H4 (cell line): ENCODE data around the gene KPNA2. TPM values are rescaled to one million over a fixed set of nuclear protein-coding genes. Genes with fewer than 3 reads are reported as not detected.
"Not testable (repeated sequence)": the region's sequence is repeated elsewhere in the genome, so short reads cannot be mapped to it uniquely, and the experiment has no call there.

Experiments used
- DNase-seq: peaks from one replicate; pipeline ENCODE4 v3.0.0-alpha.2; 2015; ENCODE audit warnings: low spot score
- total RNA-seq: library from RNA; depleted of rRNA; stranded (reverse); fragments of >200 nt; shearing (Covaris generic); gene quantifications from 2 replicates; pipeline ENCODE4 v1.2.3, GENCODE V29; 2014

The KPNA2 gene
- total RNA-seq, 1 experiment from 2014 or later, result 483 TPM

DNA sequence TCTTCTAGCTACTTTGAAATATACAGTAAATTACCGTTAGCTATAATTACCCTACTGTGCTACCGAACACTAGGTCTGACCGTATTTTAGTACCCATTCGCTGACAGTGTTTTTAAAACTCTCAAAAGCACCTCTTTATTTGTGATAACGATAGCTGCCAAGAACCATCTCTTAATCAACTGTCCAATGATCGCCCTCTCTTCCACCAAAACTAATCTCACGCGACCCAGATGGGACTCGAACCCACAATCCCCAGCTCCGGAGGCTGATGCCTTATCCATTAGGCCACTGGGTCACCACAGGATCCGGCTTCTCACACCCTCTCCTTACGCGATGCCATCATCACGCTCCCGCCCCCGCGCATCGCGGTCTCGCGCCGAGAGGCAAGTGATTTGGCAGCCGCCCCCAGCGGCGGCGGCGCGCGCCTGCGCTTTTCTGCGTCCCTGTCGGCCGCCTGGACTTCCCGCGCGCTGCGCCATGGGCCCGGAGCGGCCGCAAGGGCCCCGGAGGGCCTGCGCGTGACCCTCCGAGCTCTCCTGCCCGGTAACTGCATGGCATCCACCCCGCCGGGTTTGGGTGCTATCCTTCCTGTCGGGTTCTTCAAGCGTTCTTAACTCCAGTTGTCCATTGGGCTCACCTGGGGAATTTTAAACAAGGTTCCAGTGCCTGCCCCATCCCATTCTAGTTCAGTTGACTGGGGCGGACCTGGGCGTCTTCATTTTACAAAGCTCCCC lies 15.7 kb upstream of the KPNA2 start:
- DNase-seq, result peak; percentile 95

- DNase-seq, result no peak
Measured at GRCh38 chr17:68020409-68020756, 15.2 kb upstream of the KPNA2 start.

- DNase-seq, result not testable (repeated sequence)
Measured at GRCh38 chr17:68020791-68021190, 14.7 kb upstream of the KPNA2 start.

DNA sequence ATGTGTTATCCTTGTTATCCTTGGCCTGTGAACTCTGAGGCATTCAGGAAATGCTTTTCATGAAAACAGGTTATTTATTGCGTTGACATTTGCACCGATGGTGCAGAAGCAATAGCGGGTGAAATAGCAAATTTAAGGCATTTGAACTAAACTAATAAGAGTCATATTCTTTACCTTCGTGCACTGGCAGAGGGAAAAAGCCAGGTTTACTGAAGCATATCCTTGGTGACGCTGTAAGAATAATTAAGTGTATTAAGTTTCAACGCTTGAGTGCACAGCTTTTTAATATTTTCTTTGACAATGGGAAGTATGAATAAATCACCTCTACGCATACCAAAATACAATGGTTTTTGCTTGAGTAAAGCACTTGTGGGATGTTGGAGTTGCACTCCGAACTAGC lies 13.6 kb upstream of the KPNA2 start:
- DNase-seq, result no peak

DNA sequence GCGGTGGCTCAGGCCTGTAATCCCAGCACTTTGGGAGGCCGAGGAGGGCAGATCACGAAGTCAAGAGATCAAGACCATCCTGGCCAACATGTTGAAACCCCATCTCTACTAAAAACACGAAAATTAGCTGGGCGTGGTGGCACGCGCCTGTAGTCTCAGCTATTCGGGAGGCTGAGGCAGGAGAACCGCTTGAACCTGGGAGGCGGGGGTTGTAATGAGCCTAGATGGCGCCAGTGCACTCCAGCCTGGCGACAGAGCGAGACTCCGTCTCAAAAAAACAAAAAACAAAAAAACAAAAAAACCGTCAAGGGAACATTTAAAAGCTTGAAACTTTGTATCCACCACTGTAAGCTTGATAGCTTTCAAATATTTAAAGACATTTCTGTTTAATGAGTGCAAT lies 13.0 kb upstream of the KPNA2 start:
- not testable (repeated sequence) for DNase-seq

DNA sequence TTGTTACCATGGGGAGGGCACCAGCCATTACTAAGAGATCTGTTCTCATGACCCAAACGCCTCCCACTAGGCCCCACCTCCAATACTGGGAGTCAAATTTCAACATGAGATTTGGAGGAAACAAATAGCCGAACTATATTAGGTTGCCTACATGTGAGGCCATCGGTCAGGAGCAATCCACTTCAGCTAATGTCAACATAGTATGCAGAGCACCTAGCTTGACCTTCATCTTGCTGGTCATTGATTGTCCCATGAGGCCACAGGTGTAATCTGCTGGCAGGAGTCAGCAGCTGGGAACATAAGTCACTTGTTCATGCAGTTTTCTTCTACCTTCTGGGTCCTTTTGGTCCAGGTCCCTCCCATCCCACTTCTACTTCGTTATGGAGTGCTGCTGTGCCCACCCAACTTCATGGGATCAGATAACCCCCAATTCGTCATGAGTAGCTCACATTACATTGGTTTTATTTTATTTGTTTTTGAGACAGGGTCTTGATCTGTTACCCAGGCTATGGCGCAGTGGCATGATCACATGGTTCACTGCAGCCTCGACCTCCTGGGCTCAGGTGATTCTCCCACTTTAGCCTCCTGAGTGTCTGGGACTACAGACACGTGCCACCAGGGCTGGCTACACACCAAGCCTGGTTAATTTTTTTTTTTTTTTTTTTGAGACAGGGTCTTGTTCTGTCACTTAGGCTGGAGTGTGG lies 5.9 kb upstream of the KPNA2 start:
- DNase-seq, result no peak

DNA sequence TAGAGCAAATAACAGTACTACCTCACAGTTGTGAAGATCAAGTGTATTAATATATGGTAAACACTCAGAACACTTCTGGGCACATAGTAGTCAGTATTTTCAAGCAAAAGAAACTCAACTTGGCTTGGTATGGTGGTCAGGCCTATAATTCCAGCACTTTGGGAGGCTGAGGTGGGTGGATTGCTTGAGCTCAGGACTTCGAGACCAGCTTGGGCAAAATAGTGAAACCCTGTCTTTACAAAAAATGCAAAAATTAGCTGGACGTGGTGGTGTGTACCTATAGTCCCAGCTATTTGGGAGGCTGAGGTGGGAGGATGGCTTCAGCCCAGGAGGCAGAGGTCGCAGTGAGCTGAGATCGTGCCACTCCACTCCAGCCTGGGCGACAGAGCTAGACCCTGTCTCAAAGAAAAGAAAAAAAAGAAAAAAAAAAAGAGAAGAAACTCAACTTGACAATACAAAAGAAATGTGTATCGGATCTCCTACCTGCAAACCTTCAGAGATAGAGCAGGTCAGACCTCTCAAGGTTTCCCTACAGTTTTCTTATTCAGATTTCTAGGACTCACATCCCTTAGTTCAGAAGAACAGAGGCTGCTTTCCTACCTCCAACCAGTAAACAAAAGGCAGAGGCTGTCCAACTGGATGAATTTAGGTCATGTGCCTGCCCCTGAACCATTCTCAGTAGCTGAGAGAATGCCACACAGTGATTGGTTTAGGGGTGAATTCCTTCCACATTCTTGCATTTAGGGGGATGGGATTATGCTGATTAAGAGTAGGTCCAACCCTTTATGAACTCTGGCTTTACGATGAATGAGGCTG lies 1.7 kb upstream of the KPNA2 start:
- peak; percentile 86 for DNase-seq

DNA sequence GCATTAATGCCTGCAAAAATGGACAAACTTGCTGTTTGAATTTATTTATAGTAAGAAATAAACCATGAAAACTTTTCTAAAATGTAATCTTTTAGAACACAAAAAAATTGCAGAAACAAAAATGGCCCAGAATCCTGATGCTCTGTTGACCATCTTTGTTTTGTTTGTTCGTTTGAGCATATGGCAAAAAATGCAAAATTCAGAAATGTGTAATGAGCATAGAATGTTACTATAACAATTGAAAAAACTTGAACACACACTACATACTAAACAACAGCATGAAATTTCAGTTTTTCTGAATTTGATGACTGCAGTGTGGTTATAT lies 1.1 kb upstream of the KPNA2 start:
- DNase-seq, result no peak

GRCh38 chr17:68035131-68035522 lies 408 bp upstream of the KPNA2 start:
- DNase-seq, result no peak

GRCh38 chr17:68036304-68037147 lies 991 bp downstream of the KPNA2 start:
- DNase-seq, result no peak

DNA sequence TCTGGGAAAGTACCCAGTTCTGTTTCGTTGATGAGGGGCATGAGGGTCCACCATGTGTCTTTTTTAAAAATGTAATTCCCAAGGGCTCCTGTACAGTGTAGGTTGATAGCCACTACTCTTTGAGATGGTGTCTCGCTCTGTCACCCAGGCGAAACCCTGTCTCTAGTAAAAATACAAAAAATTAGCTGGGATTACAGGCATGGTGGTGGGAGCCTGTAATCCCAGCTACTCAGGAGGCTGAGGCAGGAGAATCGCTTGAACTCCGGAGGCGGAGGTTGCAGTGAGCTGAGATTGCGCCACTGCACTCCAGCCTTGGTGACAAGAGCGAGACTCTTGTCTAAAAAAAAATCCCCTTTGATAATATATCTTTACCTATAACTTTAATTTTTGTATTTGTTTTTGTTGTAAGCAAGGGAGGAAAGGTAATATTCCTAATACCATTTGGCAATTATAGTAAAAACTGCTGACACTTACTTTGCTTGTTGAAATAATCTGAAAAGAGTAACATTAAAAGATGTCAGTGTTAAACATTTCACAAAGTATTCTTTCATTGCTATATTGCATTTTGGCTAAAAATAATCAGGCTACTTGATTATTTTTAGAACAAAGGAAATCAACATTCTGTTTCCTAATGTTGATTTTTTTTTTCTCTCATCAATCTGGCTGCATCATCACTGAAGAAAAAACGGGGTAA lies 11.8 kb downstream of the KPNA2 start:
- no peak for DNase-seq

DNA sequence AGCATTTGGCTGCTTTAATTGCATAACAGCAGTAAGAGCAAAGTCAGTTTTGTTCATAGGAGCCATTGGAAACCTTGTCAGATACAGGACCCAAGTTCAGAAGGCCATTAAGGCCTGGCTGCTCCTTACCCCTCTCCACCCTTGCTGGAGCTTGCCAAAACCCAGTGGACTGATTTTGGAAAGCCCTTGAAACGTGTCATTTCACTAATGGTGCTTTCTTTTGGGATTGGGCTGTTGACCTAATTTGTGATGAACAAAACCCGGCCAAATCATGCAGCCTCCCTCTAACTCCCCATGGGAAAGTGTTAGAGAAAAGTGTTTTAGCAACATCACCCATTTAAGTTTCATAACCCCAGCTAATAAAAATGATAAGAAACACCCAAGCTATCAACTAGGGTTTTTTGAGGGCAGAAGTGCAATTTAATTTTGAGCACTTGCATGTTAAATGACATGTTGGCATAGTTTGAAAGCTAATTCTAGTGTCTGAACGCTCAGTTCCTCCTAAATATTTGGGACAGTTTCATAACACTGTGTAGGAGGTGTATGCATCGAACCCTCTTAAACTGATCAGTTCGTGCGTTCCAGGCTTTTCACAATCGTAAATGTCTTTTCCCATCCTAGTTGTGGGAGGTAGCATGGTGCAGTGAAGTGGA lies 12.5 kb downstream of the KPNA2 start:
- DNase-seq, result not testable (repeated sequence)

DNA sequence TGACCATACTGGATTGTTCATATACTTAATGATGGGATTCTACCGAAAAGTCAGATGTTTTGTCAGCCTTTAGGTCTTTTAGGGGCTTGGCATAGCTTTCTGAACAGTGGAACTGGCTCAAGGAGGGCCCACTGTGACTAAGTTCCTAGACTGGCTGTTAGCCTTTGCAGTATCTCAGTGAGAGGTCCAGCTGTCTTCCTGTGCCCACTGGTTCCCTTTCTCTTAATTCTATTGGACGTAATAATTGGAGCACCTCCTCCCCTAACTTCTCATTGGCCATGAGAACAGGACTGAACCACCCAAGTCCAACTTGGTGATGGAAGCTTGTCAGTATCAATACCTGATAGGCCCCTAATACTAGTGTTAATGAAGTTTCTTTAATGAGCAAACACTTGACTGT lies 13.5 kb downstream of the KPNA2 start:
- DNase-seq, result no peak

- DNase-seq, result not testable (repeated sequence)
Measured at GRCh38 chr17:68049812-68050437, 14.4 kb downstream of the KPNA2 start.

GRCh38 chr17:68051321-68052312 lies 16.1 kb downstream of the KPNA2 start:
- DNase-seq, result not testable (repeated sequence)

DNA sequence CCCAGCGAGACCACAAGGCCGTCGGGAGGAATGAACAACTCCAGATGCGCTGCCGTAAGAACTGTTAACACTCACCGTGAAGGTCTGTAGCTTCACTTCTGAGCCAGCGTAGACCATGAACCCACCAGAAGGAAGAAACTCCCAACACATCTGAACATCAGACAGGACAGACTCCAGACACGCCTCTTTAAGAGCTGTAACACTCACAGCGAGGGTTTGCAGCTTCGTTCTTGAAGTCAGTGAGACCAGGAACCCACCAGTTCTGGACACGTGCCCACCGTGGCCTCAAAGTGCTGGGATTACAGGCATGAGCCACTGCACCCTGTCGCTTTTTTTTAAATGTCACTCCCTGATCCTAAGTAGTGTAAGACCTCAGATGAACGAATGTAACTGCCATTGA lies 17.3 kb downstream of the KPNA2 start:
- no peak for DNase-seq

DNA sequence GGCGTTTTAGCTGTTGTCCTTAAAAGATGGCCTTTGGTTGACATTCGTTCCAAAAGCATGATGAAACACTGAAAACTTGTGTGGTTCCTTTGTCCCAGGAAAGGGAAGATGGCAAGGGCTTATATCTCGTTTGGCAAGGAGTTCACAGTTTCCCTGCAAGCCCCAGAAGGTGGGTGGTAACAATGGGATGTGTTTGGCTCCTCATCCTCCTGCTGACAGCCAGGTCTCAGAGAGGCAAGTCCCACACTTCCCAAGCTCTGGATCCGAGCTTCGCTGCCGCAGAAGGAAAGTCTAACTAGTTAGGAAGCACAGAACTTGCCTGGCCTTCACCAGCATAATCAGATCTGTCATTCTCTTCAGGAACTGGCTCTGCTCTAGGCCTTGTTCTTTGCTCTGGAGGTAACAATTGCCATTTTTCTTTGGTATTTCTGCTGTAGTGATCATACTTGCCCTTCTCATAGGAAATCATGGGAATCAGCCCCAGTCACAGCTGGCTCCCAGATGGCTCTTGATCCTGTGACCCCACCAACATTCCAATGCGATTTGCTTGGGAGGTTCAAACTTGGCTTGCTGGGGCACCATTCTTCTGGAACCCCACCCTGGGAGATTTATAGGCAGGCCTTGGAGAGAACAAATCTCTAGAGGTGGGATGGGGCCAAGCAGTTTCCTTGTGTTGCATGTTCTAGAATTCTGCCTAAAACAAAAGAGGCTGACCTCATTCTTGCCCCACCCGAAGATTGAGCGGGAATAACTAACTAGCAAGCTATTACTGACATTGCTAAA lies 17.9 kb downstream of the KPNA2 start:
- DNase-seq, result no peak

GRCh38 chr17:68054296-68054900 lies 18.9 kb downstream of the KPNA2 start:
- DNase-seq, result no peak
